ENCODE measurements around the gene BCL7C. TPM values are rescaled to one million over a fixed set of nuclear protein-coding genes. Genes with fewer than 3 reads are reported as not detected.

The BCL7C gene
- total and polyA plus RNA-seq, 2 of the 13 experiments (the other 11 are each of a cell fraction or from before 2014, with no cell fraction given) = 17.7 to 33.8 TPM

- TF ChIP-seq ZBTB46 (CRISPR knock-in tag; IDR thresholded peaks at IDR 0.05; ENCODE audit: borderline replicate concordance) = no peak
- TF ChIP-seq TCF7L2 (IDR thresholded peaks at IDR 0.05; ENCODE audit: low read depth, low read length) = no peak
- TF ChIP-seq ZNF577 (CRISPR knock-in tag; IDR thresholded peaks at IDR 0.05; ENCODE audit: borderline replicate concordance, low read depth) = no peak
- no peak for TF ChIP-seq ZEB1 (IDR thresholded peaks at IDR 0.05; ENCODE audit: insufficient replicate concordance, low read depth)
- TF ChIP-seq JARID2 (CRISPR knock-in tag; IDR thresholded peaks at IDR 0.05; ENCODE audit: insufficient replicate concordance) = no peak
- TF ChIP-seq ZNF747 (CRISPR knock-in tag; IDR thresholded peaks at IDR 0.05; ENCODE audit: borderline replicate concordance) = no peak
- no peak for TF ChIP-seq ZNF75D (CRISPR knock-in tag; IDR thresholded peaks at IDR 0.05; ENCODE audit: borderline replicate concordance)
- no peak for TF ChIP-seq XBP1 (CRISPR knock-in tag; IDR thresholded peaks at IDR 0.05)
- no peak for TF ChIP-seq ZNF101 (CRISPR knock-in tag; IDR thresholded peaks at IDR 0.05; ENCODE audit: borderline replicate concordance, low read depth)
- TF ChIP-seq PRPF4 (IDR thresholded peaks at IDR 0.05; ENCODE audit: low read depth, low read length, poor library complexity, severe bottlenecking) = no peak
- TF ChIP-seq ZNF724P (CRISPR knock-in tag; IDR thresholded peaks at IDR 0.05; ENCODE audit: borderline replicate concordance) = no peak
- TF ChIP-seq ARID2 (CRISPR knock-in tag; IDR thresholded peaks at IDR 0.05; ENCODE audit: borderline replicate concordance) = no peak
- TF ChIP-seq ZNF335 (CRISPR knock-in tag; IDR thresholded peaks at IDR 0.05) = no peak
- peak; percentile 27; the same call in 1 of the 2 replicates for TF ChIP-seq NFYB (CRISPR knock-in tag; IDR thresholded peaks at IDR 0.05)
- no peak for TF ChIP-seq FOXA1 (IDR thresholded peaks at IDR 0.05)
- no peak for TF ChIP-seq FOXA1 (CRISPR knock-in tag; IDR thresholded peaks at IDR 0.05)
- TF ChIP-seq JUND (CRISPR knock-in tag; IDR thresholded peaks at IDR 0.05) = no peak
- TF ChIP-seq UBTF (CRISPR knock-in tag; IDR thresholded peaks at IDR 0.05) = no peak
- TF ChIP-seq NFIB (CRISPR knock-in tag; IDR thresholded peaks at IDR 0.05; ENCODE audit: borderline replicate concordance) = no peak
- TF ChIP-seq ZNF513 (CRISPR knock-in tag; conservative IDR thresholded peaks at IDR 0.05) = peak; percentile 84; the same call in 1 of the 2 replicates
- no peak for TF ChIP-seq ZNF839 (CRISPR knock-in tag; IDR thresholded peaks at IDR 0.05; ENCODE audit: borderline replicate concordance)
- TF ChIP-seq ZNF12 (CRISPR knock-in tag; IDR thresholded peaks at IDR 0.05) = no peak
Observed at GRCh38 chr16:30896889-30897733, 3.2 kb upstream of the BCL7C start (continued).

Measured in HepG2 (cell line).